AG09319 (cell line): ENCODE data around the gene ZNF600.
A peak's percentile ranks its signal among the peaks of the same experiment; 100 is the strongest.
"Not testable (repeated sequence)": the region's sequence is repeated elsewhere in the genome, so short reads cannot be mapped to it uniquely, and the experiment has no call there.

Experiments
- DNase-seq: peaks from one replicate; pipeline ENCODE4 v3.0.0-alpha.2; 2010; ENCODE audit warnings: low read depth; ENCODE audit errors: extremely low read depth
- TF ChIP-seq, protein P1 (sequence below): IDR thresholded peaks from 2 replicates; pipeline ENCODE4 v1.5.1; 2011; ENCODE audit warnings: low read depth, mild to moderate bottlenecking, inconsistent platforms, low read length, moderate library complexity

The ZNF600 gene

DNA sequence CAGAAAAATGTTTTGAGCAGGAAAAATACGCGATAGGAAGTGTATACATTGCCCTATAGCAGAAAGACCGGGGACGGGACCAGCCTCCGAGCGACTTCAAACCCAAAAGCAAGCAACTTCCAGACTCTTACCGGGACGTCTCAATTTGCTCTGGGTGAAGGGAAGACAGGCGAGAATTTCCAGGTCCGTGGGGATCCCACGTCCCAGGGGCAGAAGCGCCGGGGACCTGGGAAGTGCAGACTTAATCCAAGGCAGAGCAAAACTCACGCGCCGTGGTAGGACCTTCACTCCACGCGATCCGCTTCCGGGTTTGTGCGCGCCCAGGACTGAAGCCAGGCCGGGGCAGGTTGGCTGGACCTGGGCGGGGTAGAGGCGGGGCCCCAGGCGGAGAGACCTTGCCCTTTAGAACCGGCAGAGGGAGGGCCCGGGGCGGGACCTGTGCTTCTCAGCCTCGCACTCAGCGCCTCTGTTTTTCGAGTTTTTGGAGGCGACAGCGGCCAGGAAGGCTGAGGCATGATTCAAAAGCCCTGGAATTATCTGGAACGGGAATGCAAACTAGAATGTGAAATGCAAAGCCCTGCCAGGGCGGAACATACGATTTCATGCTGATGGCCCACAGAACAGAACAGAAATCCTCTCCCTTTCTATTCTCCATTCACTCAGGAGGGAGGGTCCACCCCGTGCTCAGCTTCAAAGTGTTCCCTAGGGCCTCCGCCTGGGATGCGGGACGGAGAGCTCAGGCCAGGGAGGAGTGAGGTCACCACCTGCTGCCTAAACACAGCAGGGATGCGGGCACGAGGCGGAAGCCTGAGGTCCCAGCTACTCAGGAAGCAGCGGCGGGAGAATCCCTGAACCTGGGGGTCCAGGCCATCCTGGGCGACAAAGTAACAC lies at the start of gene ZNF600:
Gene ZNF600 (minus strand): TSS at position 328 of the 891 bp plus-strand sequence. CDS start 7,903 bp downstream, outside the sequence.
- DNase-seq, result peak; percentile 11

GRCh38 chr19:52834289-52834688 lies 47.7 kb upstream of the ZNF600 start:
- DNase-seq, result not testable (repeated sequence)

DNA sequence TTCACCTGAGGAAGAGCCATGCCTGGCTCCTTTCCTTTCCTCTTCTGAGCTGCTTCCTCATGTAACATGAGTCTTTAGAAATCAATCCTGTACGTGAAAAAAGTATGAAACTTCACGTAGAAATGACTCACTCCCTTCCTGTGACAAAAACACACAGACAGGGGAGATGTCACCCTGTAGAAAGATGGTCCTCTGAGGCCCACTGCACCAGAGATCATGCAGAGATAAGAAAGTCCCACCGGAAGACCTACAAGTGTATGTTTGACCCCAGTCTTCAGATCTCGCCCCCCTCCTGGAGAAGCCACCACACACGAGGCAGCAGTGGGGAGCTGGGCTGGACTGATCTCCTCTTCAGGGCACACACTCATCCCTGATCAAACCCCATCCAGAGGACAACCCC lies 47.0 kb upstream of the ZNF600 start:
- not testable (repeated sequence) for DNase-seq

- not testable (repeated sequence) for DNase-seq
These were observed 43.3 kb upstream of the ZNF600 start for GRCh38 chr19:52829866-52830265.

DNA sequence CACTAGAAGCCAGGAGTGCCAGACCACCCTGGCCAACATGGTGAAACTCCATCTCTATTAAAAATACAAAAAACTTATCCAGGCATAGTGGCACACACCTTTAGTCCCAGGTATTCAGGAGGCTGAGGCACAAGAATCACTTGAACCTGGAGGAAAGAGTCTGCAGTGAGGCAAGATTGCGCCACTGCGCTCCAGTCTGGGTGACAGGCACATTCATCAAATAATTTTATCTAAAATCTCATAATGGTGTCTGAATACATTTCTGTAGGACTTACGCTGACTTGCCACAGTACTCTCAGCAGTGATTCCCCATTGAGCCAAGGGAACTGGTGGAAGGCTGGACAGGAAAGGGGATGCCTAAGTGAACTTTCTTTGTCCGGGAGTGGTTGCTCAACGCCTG lies 39.2 kb upstream of the ZNF600 start:
- TF ChIP-seq, protein P1, sequence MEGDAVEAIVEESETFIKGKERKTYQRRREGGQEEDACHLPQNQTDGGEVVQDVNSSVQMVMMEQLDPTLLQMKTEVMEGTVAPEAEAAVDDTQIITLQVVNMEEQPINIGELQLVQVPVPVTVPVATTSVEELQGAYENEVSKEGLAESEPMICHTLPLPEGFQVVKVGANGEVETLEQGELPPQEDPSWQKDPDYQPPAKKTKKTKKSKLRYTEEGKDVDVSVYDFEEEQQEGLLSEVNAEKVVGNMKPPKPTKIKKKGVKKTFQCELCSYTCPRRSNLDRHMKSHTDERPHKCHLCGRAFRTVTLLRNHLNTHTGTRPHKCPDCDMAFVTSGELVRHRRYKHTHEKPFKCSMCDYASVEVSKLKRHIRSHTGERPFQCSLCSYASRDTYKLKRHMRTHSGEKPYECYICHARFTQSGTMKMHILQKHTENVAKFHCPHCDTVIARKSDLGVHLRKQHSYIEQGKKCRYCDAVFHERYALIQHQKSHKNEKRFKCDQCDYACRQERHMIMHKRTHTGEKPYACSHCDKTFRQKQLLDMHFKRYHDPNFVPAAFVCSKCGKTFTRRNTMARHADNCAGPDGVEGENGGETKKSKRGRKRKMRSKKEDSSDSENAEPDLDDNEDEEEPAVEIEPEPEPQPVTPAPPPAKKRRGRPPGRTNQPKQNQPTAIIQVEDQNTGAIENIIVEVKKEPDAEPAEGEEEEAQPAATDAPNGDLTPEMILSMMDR, result no peak
- no peak for DNase-seq

- TF ChIP-seq, protein P1, result no peak
- DNase-seq, result no peak
These were observed 37.1 kb upstream of the ZNF600 start for GRCh38 chr19:52823676-52824075.

DNA sequence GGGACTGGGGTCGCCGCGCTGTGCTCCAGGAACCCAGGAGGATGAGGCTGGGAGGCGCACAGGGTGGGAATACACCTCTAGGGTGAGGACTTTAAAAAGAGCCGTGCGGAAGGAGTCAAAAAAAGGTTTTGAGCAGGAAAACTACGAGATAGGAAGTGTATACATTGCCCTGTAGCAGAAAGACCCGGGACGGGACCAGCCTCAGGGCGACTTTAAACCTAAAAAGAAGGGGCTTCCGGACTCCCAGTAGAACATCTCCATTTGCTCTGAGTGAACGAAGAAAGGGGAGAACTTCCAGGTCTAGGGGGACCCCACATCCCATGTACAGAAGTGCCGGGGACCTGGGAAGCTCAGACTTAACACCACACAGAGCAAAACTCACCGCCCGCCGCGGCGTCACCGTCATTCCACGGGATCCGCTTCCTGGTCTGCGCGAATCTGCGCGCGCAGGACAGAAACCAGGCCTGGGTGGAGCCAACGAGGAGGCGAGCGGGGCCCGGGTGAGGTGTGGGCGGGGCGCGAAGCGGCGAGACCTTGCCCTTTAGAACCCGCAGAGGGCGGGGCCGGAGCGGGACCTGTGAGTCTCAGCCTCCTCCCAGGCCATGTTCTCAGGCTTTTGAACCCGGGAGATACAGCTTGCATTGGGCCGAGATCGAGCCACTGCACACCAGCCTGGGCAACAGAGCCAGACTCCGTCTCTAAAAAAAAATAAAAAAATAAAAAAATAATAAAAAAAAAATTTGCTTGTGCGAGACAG lies 34.8 kb upstream of the ZNF600 start, which contains the start of gene ZNF28:
Gene ZNF28 (minus strand): TSS at position 430 of the 757 bp plus-strand sequence. CDS start 3,675 bp downstream, outside the sequence.
- DNase-seq, result not testable (repeated sequence)

DNA sequence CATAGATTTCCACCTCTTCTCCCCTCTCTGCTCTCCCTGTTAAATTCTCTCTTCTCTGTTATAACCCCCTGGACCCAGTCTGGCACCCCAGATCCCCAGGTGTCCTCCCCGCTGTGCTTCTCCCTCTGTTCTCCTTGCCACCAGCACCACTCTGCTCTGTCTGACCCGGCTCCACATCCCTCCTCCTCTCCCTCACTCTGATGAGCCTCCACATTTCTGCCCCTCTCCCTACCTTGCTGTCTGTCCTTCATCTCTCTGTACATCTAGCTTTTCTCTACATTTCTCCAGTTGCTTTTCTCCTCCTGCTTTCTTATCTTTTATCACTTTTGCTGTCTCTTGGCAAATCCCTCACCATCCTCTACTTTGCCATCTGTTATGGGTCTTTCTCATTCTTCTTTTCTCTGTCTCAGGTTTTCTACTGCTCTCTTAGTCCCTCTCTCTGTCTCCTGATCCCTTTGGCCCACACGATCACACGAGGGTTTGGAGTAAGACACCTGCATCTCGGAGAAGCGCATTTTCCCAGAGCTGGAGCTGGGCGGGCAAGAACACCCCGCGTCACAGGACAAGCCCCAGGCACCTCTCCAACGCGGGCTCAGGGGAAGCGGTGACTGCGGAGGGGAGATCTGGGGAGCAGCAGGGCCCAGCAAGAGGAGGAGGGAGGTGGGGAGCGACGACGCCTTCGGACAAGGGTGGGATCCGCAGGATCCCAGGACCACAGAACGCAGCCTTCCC lies 34.0 kb upstream of the ZNF600 start:
- not testable (repeated sequence) for DNase-seq

DNA sequence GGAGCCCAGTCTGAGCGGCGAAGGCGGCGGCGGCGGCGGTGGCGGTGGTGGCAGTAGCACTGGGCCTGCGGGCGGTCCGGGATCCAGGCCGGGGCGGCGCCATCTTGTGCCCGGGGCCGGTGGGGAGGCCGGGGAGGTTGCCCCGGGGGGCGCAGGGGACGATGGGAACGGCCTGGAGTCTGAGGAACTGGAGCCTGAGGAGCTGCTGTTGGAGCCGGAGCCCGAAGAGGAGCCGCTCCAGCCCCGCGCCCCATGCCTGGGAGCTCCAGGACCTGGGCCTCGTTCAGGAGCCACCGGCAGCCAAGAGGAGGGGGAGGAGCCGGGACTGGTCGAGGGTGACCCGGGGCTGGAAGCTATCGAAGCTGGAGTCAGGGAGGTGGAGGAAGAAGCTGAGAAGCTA lies 23.2 kb upstream of the ZNF600 start:
- no peak for DNase-seq
- TF ChIP-seq, protein P1, result no peak

- not testable (repeated sequence) for DNase-seq
These were observed 13.5 kb upstream of the ZNF600 start for GRCh38 chr19:52799950-52800640.
